ENCODE results near the gene LCN2. TPM values are rescaled to one million over a fixed set of nuclear protein-coding genes. Genes with fewer than 3 reads are reported as not detected.
A peak's percentile ranks its signal among the peaks of the same experiment; 100 is the strongest.

The LCN2 gene
- total and polyA plus RNA-seq, 9 of the 15 experiments (the other 6 are each of a cell fraction or from before 2014, with no cell fraction given), result 0.10 to 1.2 (median 0.44) TPM; not detected in 1

DNA sequence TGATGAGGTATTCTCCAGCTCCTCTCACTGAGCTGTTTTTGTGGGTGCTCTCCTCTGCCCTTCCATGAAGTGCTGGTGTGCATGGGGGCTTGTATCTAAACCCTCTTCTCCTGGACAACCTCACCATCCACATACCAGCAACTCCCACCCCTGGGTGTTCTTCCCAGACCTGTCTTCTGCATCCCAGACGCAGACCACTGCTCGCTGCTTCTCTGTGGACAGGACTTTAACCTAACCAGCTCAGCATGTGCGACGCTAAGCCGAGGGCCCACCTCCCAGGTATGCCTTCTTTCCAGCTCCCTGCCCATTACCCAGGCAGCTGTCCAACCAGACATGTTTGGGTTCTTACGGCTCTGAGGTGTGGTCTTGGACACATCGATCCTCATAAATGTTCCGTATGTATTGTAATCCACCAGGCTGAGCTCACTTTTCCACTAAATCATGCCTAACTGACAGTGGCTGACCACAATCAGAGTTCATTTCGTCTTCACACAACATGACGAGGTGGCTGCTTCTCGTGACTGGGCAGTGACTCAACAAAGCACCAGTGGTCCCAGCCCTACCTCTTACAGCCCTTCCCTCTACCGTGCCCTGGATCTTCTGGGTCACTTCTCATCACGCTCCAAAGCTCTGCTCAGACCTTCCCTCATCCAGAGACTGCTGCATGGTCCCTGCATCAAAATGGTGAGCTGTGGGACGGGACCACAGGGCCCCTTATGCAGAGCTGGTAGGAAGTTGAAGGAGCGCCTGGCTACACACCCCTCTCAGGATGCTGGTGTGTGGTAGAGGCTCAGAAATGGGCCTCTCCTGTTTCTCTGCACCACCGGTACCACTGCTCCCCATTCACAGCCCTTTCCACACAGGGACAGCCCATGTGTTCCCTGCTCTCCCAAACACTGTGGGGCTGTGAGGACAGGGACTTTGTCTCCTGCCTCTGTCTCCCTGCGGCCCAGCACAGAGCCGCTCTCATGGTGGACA lies 12.1 kb upstream of the LCN2 start (continued):
- TF ChIP-seq MITF (IDR thresholded peaks at IDR 0.05), result peak; percentile 29; the same call in 1 of the 2 replicates
- TF ChIP-seq, protein P1, sequence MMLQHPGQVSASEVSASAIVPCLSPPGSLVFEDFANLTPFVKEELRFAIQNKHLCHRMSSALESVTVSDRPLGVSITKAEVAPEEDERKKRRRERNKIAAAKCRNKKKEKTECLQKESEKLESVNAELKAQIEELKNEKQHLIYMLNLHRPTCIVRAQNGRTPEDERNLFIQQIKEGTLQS (IDR thresholded peaks at IDR 0.05), result peak; percentile 74
- TF ChIP-seq, protein P1 (CRISPR knock-in tag; conservative IDR thresholded peaks at IDR 0.05), result no peak

DNA sequence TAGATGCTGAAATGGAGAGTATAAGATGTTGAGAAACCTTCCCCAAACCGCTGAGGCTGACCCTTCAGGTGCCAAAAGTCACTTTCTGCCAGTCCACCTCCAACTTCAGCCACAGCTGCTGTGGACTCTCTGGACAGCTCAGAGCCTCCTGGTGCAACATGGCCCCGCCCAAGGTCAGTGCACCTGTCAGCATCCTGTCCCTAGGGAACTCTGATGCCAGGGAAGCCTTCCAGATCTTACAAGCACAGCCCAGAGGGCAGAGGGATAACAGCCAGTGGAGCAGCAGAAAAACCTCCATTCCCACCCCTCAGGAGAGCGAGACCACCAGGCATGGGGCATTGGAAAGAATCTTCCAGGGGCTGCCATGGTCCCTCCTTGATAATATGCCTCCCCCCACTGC lies 11.3 kb upstream of the LCN2 start:
- ChIA-PET CTCF (ENCODE audit: low intra/inter-chr PET ratio) (no interaction called here), POLR2A (interaction anchor here (0.6 to 1.3 kb wide), 4 partner anchors 10 to 196 kb away, joined by 3 to 4 read pairs (median 3); no protein-coding TSS in a partner anchor)
- H3K27me3 ChIP-seq (ENCODE audit: control insufficient read depth in 2 of 2, insufficient read depth in 2 of 2, low read length in 2 of 2), result no peaks in the 10 kb centered on the region

More for the DNA sequence above, 11.3 kb upstream of the LCN2 start:
- peak; percentile 21; the same call in 1 of the 3 replicates for ATAC-seq
- H3K9me1 ChIP-seq (ENCODE audit: control insufficient read depth, insufficient read depth, low read length), result no peaks in the 10 kb centered on the region
- intact Hi-C loops (cut with micrococcal nuclease), result no loop called here
- BruUV-seq (replicated peaks), result no TSS peak
- no peaks in the 10 kb centered on the region for H3K36me3 ChIP-seq (ENCODE audit: control insufficient read depth, insufficient read depth, low read length)
- no peak overlapping the region for H3K9ac ChIP-seq (ENCODE audit: insufficient read depth in 1 of 2, low read depth in 2 of 2, low read length in 2 of 2)
- WGBS (ENCODE audit: insufficient coverage, low coverage, missing lambda C conversion rate), result 92% methylated on average over 2 of the region's 3 CpGs
- TF ChIP-seq PCBP1 (IDR thresholded peaks at IDR 0.05; ENCODE audit: low read depth, low read length, poor library complexity, severe bottlenecking), result no peak
- TF ChIP-seq BRF2 (IDR thresholded peaks at IDR 0.05; ENCODE audit: borderline replicate concordance, insufficient read depth, insufficient read length), result no peak
- no peak for TF ChIP-seq CREBBP (IDR thresholded peaks at IDR 0.05; ENCODE audit: low read depth, low read length)
- no peak overlapping the region for H3K4me3 ChIP-seq
- no peak for DNase-seq (ENCODE audit: extremely low read depth in 1 of 4, low spot score in 3 of 4)
- no peak overlapping the region for H3K27ac ChIP-seq (ENCODE audit: extremely low read depth, low read depth, low read length)
- no peaks in the 10 kb centered on the region for H4K20me1 ChIP-seq (replicated peaks; ENCODE audit: control insufficient read depth, insufficient read depth, low read length)
- no peak for FAIRE-seq
- peaks cover 13 to 22% of the 10 kb centered on the region in 2 experiments; a peak in 3 of 5 replicates for H3K4me1 ChIP-seq (replicated peaks in 1 of 2; ENCODE audit: control insufficient read depth in 2 of 2, insufficient read depth in 2 of 2, low read length in 2 of 2)
- H2AFZ ChIP-seq (ENCODE audit: low read depth, low read length), result no peak overlapping the region
- in situ Hi-C loops (cut with MboI), result no loop called here
- no peaks in the 10 kb centered on the region for H3K79me2 ChIP-seq (ENCODE audit: control insufficient read depth, insufficient read depth, low read length)
- H3K9me3 ChIP-seq (replicated peaks; ENCODE audit: control insufficient read depth, insufficient read depth, low read depth, low read length), result no peaks in the 10 kb centered on the region
- H3K4me2 ChIP-seq (ENCODE audit: insufficient read depth, low read length), result no peak overlapping the region
